Prostate gland (tissue), 2 donors: ENCODE data around the gene KCNQ5.

Source experiments
- POLR2AphosphoS5 ChIP-seq: sonication (generic); formaldehyde crosslinking; IDR thresholded peaks from one replicate; pipeline ENCODE4 v1.6.1; 2017; ENCODE audit warnings: antibody characterized with exemption
- TF ChIP-seq, protein P1 (sequence below), 4 experiments: fragments of 200-600 bp in 2 of 4; fragments of 450-650 bp in 2 of 4; sonication (generic) in 2 of 4; IDR thresholded peaks; 1 replicate in 3 of 4; 2 replicates in 1 of 4; pipeline ENCODE4 v1.5.1; 2016 to 2019; ENCODE audit warnings: antibody characterized with exemption in 4 of 4, mild to moderate bottlenecking in 2 of 4, moderate library complexity in 2 of 4

DNA sequence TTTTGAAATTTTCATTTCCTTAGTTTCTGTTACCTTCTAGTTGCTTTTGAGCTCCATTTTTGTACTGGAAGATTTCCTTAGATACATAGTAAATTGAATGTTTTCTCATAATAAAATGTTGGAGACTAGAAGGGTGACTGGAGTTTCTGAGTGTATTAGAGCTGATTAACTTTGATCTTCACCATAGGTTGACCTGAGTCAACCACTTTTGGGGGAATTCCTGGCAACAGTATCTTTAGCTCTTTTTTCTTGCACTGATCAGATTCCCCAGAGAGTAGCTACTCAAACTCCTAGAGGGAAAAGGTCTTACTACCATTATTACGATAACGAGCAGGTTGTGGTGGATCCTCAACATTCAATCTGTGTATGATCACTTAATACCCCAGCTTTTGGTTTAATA, 530.7 kb downstream of the KCNQ5 start:
- TF ChIP-seq, protein P1, sequence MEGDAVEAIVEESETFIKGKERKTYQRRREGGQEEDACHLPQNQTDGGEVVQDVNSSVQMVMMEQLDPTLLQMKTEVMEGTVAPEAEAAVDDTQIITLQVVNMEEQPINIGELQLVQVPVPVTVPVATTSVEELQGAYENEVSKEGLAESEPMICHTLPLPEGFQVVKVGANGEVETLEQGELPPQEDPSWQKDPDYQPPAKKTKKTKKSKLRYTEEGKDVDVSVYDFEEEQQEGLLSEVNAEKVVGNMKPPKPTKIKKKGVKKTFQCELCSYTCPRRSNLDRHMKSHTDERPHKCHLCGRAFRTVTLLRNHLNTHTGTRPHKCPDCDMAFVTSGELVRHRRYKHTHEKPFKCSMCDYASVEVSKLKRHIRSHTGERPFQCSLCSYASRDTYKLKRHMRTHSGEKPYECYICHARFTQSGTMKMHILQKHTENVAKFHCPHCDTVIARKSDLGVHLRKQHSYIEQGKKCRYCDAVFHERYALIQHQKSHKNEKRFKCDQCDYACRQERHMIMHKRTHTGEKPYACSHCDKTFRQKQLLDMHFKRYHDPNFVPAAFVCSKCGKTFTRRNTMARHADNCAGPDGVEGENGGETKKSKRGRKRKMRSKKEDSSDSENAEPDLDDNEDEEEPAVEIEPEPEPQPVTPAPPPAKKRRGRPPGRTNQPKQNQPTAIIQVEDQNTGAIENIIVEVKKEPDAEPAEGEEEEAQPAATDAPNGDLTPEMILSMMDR (IDR thresholded peaks at IDR 0.05) = no peak
- TF ChIP-seq POLR2AphosphoS5 = no peak
